ENCODE measurements around the gene APOC3.

APOC3 gene

GRCh38 chr11:116787436-116787785 lies 42.3 kb upstream of the APOC3 start:
- TF ChIP-seq SIN3A (IDR thresholded peaks at IDR 0.05; ENCODE audit: borderline replicate concordance, insufficient read depth, low read length) (no peak), FOXP2 (optimal IDR thresholded peaks at IDR 0.05; ENCODE audit: borderline replicate concordance, extremely low read depth, extremely low read length, insufficient read depth) (no peak), POLR2AphosphoS5 (IDR thresholded peaks at IDR 0.05; ENCODE audit: low read depth, low read length) (no peak)

GRCh38 chr11:116787786-116788486 lies 41.8 kb upstream of the APOC3 start, which contains the start of gene ZPR1:
ZPR1 (minus strand) TSS chr11:116788023; CDS start chr11:116787990, 33 bp downstream.
- no peak for TF ChIP-seq FOXP2 (optimal IDR thresholded peaks at IDR 0.05; ENCODE audit: borderline replicate concordance, extremely low read depth, extremely low read length, insufficient read depth)
- TF ChIP-seq SIN3A (IDR thresholded peaks at IDR 0.05; ENCODE audit: borderline replicate concordance, insufficient read depth, low read length) = peak; percentile 86; the same call in 1 of the 2 replicates
- peak; percentile 72; the same call in 1 of the 2 replicates for TF ChIP-seq TAF1 (IDR thresholded peaks at IDR 0.05; ENCODE audit: borderline replicate concordance, insufficient read depth, low read length)
- TF ChIP-seq POLR2AphosphoS5 (IDR thresholded peaks at IDR 0.05; ENCODE audit: low read depth, low read length) = peak; percentile 85; the same call in 1 of the 2 replicates

GRCh38 chr11:116788534-116788933 lies 41.2 kb upstream of the APOC3 start:
- TF ChIP-seq TAF1 (IDR thresholded peaks at IDR 0.05; ENCODE audit: borderline replicate concordance, insufficient read depth, low read length) (no peak), REST (IDR thresholded peaks at IDR 0.05; ENCODE audit: insufficient read depth in 1 of 2, low read depth in 2 of 2, low read length in 2 of 2) (no peak), FOXP2 (optimal IDR thresholded peaks at IDR 0.05; ENCODE audit: borderline replicate concordance, extremely low read depth, extremely low read length, insufficient read depth) (no peak), POLR2AphosphoS5 (IDR thresholded peaks at IDR 0.05; ENCODE audit: low read depth, low read length) (no peak), SIN3A (IDR thresholded peaks at IDR 0.05; ENCODE audit: borderline replicate concordance, insufficient read depth, low read length) (no peak)

GRCh38 chr11:116788975-116789374 lies 40.7 kb upstream of the APOC3 start:
- TF ChIP-seq FOXP2 (optimal IDR thresholded peaks at IDR 0.05; ENCODE audit: borderline replicate concordance, extremely low read depth, extremely low read length, insufficient read depth) (no peak), REST (IDR thresholded peaks at IDR 0.05; ENCODE audit: insufficient read depth in 1 of 2, low read depth in 2 of 2, low read length in 2 of 2) (no peak), SIN3A (IDR thresholded peaks at IDR 0.05; ENCODE audit: borderline replicate concordance, insufficient read depth, low read length) (no peak), TAF1 (IDR thresholded peaks at IDR 0.05; ENCODE audit: borderline replicate concordance, insufficient read depth, low read length) (no peak), POLR2AphosphoS5 (IDR thresholded peaks at IDR 0.05; ENCODE audit: low read depth, low read length) (no peak)

GRCh38 chr11:116790167-116791001 lies 39.3 kb upstream of the APOC3 start:
- TF ChIP-seq REST (IDR thresholded peaks at IDR 0.05; ENCODE audit: insufficient read depth in 1 of 2, low read depth in 2 of 2, low read length in 2 of 2) (no peak), FOXP2 (optimal IDR thresholded peaks at IDR 0.05; ENCODE audit: borderline replicate concordance, extremely low read depth, extremely low read length, insufficient read depth) (no peak), TAF1 (IDR thresholded peaks at IDR 0.05; ENCODE audit: borderline replicate concordance, insufficient read depth, low read length) (no peak)

All from PFSK-1 (cell line).